Embryonic facial prominence (tissue), 1 donor: ENCODE data around the gene SDC3.
"Not testable (repeated sequence)": the region's sequence is repeated elsewhere in the genome, so short reads cannot be mapped to it uniquely, and the experiment has no call there.

Source experiments
- DNase-seq: peaks from one replicate; pipeline ENCODE4 v3.0.0-alpha.2; 2016; ENCODE audit errors: extremely low spot score

Gene SDC3

GRCh38 chr1:30908696-30909364, at the start of gene SDC3:
SDC3 (minus strand) TSS chr1:30908758; CDS start chr1:30908586, 172 bp downstream.
- DNase-seq: no peak

- DNase-seq: no peak
Measured at GRCh38 chr1:30957560-30958222, 49.1 kb upstream of the SDC3 start.

GRCh38 chr1:30955448-30956015, 47.0 kb upstream of the SDC3 start:
- no peak for DNase-seq

GRCh38 chr1:30953685-30954084, 45.1 kb upstream of the SDC3 start:
- no peak for DNase-seq

GRCh38 chr1:30952098-30952497, 43.5 kb upstream of the SDC3 start:
- DNase-seq: no peak

- no peak for DNase-seq
Measured at GRCh38 chr1:30950700-30951099, 42.1 kb upstream of the SDC3 start.

GRCh38 chr1:30950053-30950452, 41.5 kb upstream of the SDC3 start:
- DNase-seq: no peak

- DNase-seq: not testable (repeated sequence)
Measured at GRCh38 chr1:30949487-30949838, 40.9 kb upstream of the SDC3 start.

- DNase-seq: not testable (repeated sequence)
Measured at GRCh38 chr1:30948813-30949486, 40.4 kb upstream of the SDC3 start.

GRCh38 chr1:30948278-30948677, 39.7 kb upstream of the SDC3 start:
- DNase-seq: no peak

- DNase-seq: no peak
Measured at GRCh38 chr1:30947212-30947611, 38.7 kb upstream of the SDC3 start.

- no peak for DNase-seq
Measured at GRCh38 chr1:30942326-30942963, 33.9 kb upstream of the SDC3 start.

GRCh38 chr1:30940541-30940940, 32.0 kb upstream of the SDC3 start:
- DNase-seq: no peak

- no peak for DNase-seq
Measured at GRCh38 chr1:30936541-30937171, 28.1 kb upstream of the SDC3 start.

GRCh38 chr1:30935758-30936157, 27.2 kb upstream of the SDC3 start:
- DNase-seq: not testable (repeated sequence)

- no peak for DNase-seq
Measured at GRCh38 chr1:30934613-30935012, 26.1 kb upstream of the SDC3 start.

GRCh38 chr1:30933874-30934252, 25.3 kb upstream of the SDC3 start:
- no peak for DNase-seq

GRCh38 chr1:30930631-30931173, 22.1 kb upstream of the SDC3 start:
- no peak for DNase-seq

- DNase-seq: no peak
Measured at GRCh38 chr1:30929944-30930525, 21.5 kb upstream of the SDC3 start.

GRCh38 chr1:30929135-30929889, 20.8 kb upstream of the SDC3 start:
- DNase-seq: no peak
